Natural killer cell (primary cell): ENCODE measurements around the gene MGMT. TPM values are rescaled to one million over a fixed set of nuclear protein-coding genes. Genes with fewer than 3 reads are reported as not detected.

ENCODE experiments used
- ATAC-seq, 3 donors: fragments of 150-1000 bp in 2 of 3; fragments of 200-7000 bp in 1 of 3; cut with Tn5 transposase; 1 replicate in 1 of 3; 2 replicates in 2 of 3; pipeline ENCODE4 v1.10.0; 2021; ENCODE audit warnings: mild to moderate bottlenecking in 2 of 3, moderate library complexity in 2 of 3
- DNase-seq, 2 donors: peaks; one replicate each; pipeline versions ENCODE4 v3.0.0 to v3.0.0-alpha.2; 2013 to 2021; ENCODE audit warnings: mixed read lengths in 1 of 2
- H3K27ac ChIP-seq: one replicate; pipeline ENCODE4 v1.5.1; 2013; ENCODE audit warnings: mild to moderate bottlenecking, low read length
- H3K27me3 ChIP-seq: one replicate; pipeline ENCODE4 v1.6.1; 2013; ENCODE audit warnings: low read length; ENCODE audit not compliant: control insufficient read depth, insufficient read depth
- H3K36me3 ChIP-seq: one replicate; pipeline ENCODE4 v1.6.1; 2013; ENCODE audit warnings: low read length; ENCODE audit not compliant: control insufficient read depth, insufficient read depth
- H3K4me1 ChIP-seq: one replicate; pipeline ENCODE4 v1.6.1; 2013; ENCODE audit warnings: low read length; ENCODE audit not compliant: control insufficient read depth, insufficient read depth
- H3K4me3 ChIP-seq: one replicate; pipeline ENCODE4 v1.5.1; 2013; ENCODE audit warnings: low read length
- H3K9me3 ChIP-seq: one replicate; pipeline ENCODE4 v1.6.1; 2013; ENCODE audit warnings: low read length; ENCODE audit not compliant: control insufficient read depth, insufficient read depth
- H3K27ac Mint-ChIP-seq, 2 donors: one replicate each; pipeline ENCODE4 v1.8.0; 2022; ENCODE audit warnings: mild to moderate bottlenecking in 2 of 2, mixed read lengths in 2 of 2, moderate library complexity in 1 of 2
- H3K27me3 Mint-ChIP-seq, 2 donors: one replicate each; pipeline ENCODE4 v1.8.0; 2022; ENCODE audit warnings: low read depth in 2 of 2, mixed read lengths in 2 of 2
- H3K36me3 Mint-ChIP-seq: one replicate; pipeline ENCODE4 v1.8.0; 2022; ENCODE audit warnings: mixed read lengths
- H3K4me1 Mint-ChIP-seq, 2 donors: one replicate each; pipeline ENCODE4 v1.8.0; 2022; ENCODE audit warnings: mixed read lengths in 2 of 2
- H3K4me3 Mint-ChIP-seq: one replicate; pipeline ENCODE4 v1.8.0; 2022; ENCODE audit warnings: mild to moderate bottlenecking, moderate library complexity, mixed read lengths
- H3K9me3 Mint-ChIP-seq, 2 donors: one replicate each; pipeline ENCODE4 v1.8.0; 2022; ENCODE audit warnings: mixed read lengths in 2 of 2
- CTCF ChIP-seq: fragments of 200-600 bp; IDR thresholded peaks from one replicate; pipeline ENCODE4 v1.8.0; 2022; ENCODE audit warnings: antibody characterized with exemption
- WGBS: methylation state at CpG from one replicate; pipeline ENCODE4 v1.1.7; 2013; ENCODE audit warnings: missing lambda C conversion rate; ENCODE audit not compliant: insufficient coverage; 5-methylcytosine and 5-hydroxymethylcytosine counted together
- intact Hi-C: fragments of 100-400 bp; cut with micrococcal nuclease; formaldehyde crosslinking; loops from one replicate; pipeline ENCODE4 v1.14.2; 2022
- total RNA-seq, 4 donors: library from RNA; stranded (reverse); fragments of 120-200 nt in 1 of 4; gene quantifications; one replicate each; pipeline versions ENCODE4 v1.2.3 to v1.2.4, GENCODE V29; 2013 to 2022

MGMT gene
- total RNA-seq, 3 donors from 2014 or later (not counting 1 experiment from before 2014, with no cell fraction given), result 16.5 to 19.7 (median 18.8) TPM

GRCh38 chr10:129693382-129693781, 226.3 kb downstream of the MGMT start:
- peaks cover 5 to 10% of the 10 kb centered on the region in 2 donors for H3K4me1 Mint-ChIP-seq
- H3K4me3 Mint-ChIP-seq, result no peak overlapping the region
- H3K27ac Mint-ChIP-seq, result no peak overlapping the region
- H3K36me3 Mint-ChIP-seq, result no peaks in the 10 kb centered on the region
- DNase-seq (no peak), ATAC-seq (no peak)
- no peaks in the 10 kb centered on the region for H3K27me3 Mint-ChIP-seq
- Histone ChIP-seq H3K4me3 (no peak overlapping the region), H3K27me3 (no peaks in the 10 kb centered on the region), H3K9me3 (no peaks in the 10 kb centered on the region), H3K27ac (no peak overlapping the region), H3K4me1 (no peaks in the 10 kb centered on the region), H3K36me3 (no peaks in the 10 kb centered on the region)
- intact Hi-C loops, result no loop called here
- WGBS, result 98% methylated on average over 10 of the region's 11 CpGs
- H3K9me3 Mint-ChIP-seq, result no peaks in the 10 kb centered on the region
- no peak for TF ChIP-seq CTCF

GRCh38 chr10:129694184-129694583, 227.1 kb downstream of the MGMT start:
- H3K36me3 ChIP-seq, result no peaks in the 10 kb centered on the region
- TF ChIP-seq CTCF, result no peak
- Mint-ChIP-seq H3K27ac (no peak overlapping the region), H3K4me3 (no peak overlapping the region), H3K4me1 (peaks cover 5 to 10% of the 10 kb centered on the region in 2 donors), H3K9me3 (no peaks in the 10 kb centered on the region), H3K36me3 (no peaks in the 10 kb centered on the region), H3K27me3 (no peaks in the 10 kb centered on the region)
- H3K4me3 ChIP-seq, result no peak overlapping the region
- H3K9me3 ChIP-seq, result no peaks in the 10 kb centered on the region
- H3K4me1 ChIP-seq, result no peaks in the 10 kb centered on the region
- ATAC-seq (no peak), DNase-seq (no peak)
- intact Hi-C loops, result no loop called here
- 96% methylated on average over 4 of the region's 4 CpGs for WGBS
- H3K27me3 ChIP-seq, result no peaks in the 10 kb centered on the region
- H3K27ac ChIP-seq, result no peak overlapping the region

- ATAC-seq (no peak), DNase-seq (no peak)
- no peak overlapping the region for H3K4me3 ChIP-seq
- no peaks in the 10 kb centered on the region for H3K36me3 Mint-ChIP-seq
- intact Hi-C loops, result no loop called here
- 99% methylated on average over 3 of the region's 5 CpGs for WGBS
- H3K27ac Mint-ChIP-seq, result no peak overlapping the region
- H3K4me3 Mint-ChIP-seq, result no peak overlapping the region
- H3K27me3 ChIP-seq, result no peaks in the 10 kb centered on the region
- TF ChIP-seq CTCF, result no peak
- H3K4me1 ChIP-seq, result no peaks in the 10 kb centered on the region
- no peaks in the 10 kb centered on the region for H3K36me3 ChIP-seq
- H3K9me3 Mint-ChIP-seq, result no peaks in the 10 kb centered on the region
- no peaks in the 10 kb centered on the region for H3K27me3 Mint-ChIP-seq
- no peak overlapping the region for H3K27ac ChIP-seq
- H3K4me1 Mint-ChIP-seq, result peaks cover 5 to 10% of the 10 kb centered on the region in 2 donors
- H3K9me3 ChIP-seq, result no peaks in the 10 kb centered on the region
Observed at GRCh38 chr10:129694691-129695243, 227.7 kb downstream of the MGMT start.

- H3K36me3 ChIP-seq, result no peaks in the 10 kb centered on the region
- H3K4me3 Mint-ChIP-seq, result no peak overlapping the region
- TF ChIP-seq CTCF, result no peak
- DNase-seq, result no peak
- no peaks in the 10 kb centered on the region for H3K9me3 Mint-ChIP-seq
- intact Hi-C loops, result no loop called here
- peaks cover under 1 to 5% of the 10 kb centered on the region in 2 donors for H3K4me1 Mint-ChIP-seq
- H3K27ac Mint-ChIP-seq, result no peak overlapping the region
- no peaks in the 10 kb centered on the region for H3K4me1 ChIP-seq
- H3K27me3 ChIP-seq, result no peaks in the 10 kb centered on the region
- WGBS, result 85% methylated on average over 13 of the region's 13 CpGs
- no peak for ATAC-seq
- H3K27me3 Mint-ChIP-seq, result no peaks in the 10 kb centered on the region
- no peak overlapping the region for H3K4me3 ChIP-seq
- H3K27ac ChIP-seq, result no peak overlapping the region
- H3K36me3 Mint-ChIP-seq, result no peaks in the 10 kb centered on the region
- H3K9me3 ChIP-seq, result no peaks in the 10 kb centered on the region
Observed at GRCh38 chr10:129695671-129696070, 228.6 kb downstream of the MGMT start.
